OCI-LY1 (cell line): ENCODE results near the gene CDC45.

ENCODE experiments used
- H2AFZ ChIP-seq: fragments of 200-600 bp; sonication (generic), shearing (Covaris generic); 2 replicates; pipeline ENCODE4 v1.6.0; 2014; ENCODE audit warnings: antibody characterized with exemption, mild to moderate bottlenecking, low read length
- H3F3A ChIP-seq: fragments of 200-600 bp; sonication (generic), shearing (Covaris generic); 2 replicates; pipeline ENCODE4 v1.6.0; 2014; ENCODE audit warnings: mild to moderate bottlenecking, antibody characterized with exemption, low read length, moderate library complexity; ENCODE audit not compliant: insufficient read depth
- H3K27ac ChIP-seq: fragments of 200-600 bp; sonication (generic); 2 replicates; pipeline ENCODE4 v1.5.1; 2014; ENCODE audit warnings: low read length, mixed run types, mild to moderate bottlenecking, low read depth; ENCODE audit not compliant: poor library complexity, severe bottlenecking
- H3K27me3 ChIP-seq: fragments of 200-600 bp; sonication (generic); 2 replicates; pipeline ENCODE4 v1.6.0; 2014; ENCODE audit warnings: antibody characterized with exemption, mild to moderate bottlenecking, low read length, moderate library complexity; ENCODE audit not compliant: insufficient read depth
- H3K36me3 ChIP-seq: fragments of 200-600 bp; sonication (generic); 2 replicates; pipeline ENCODE4 v1.6.1; 2014; ENCODE audit warnings: mild to moderate bottlenecking, antibody characterized with exemption, low read length, moderate library complexity, mixed read lengths; ENCODE audit not compliant: insufficient read depth
- H3K4me1 ChIP-seq: fragments of 200-600 bp; sonication (generic); 2 replicates; pipeline ENCODE4 v1.5.1; 2014; ENCODE audit warnings: mild to moderate bottlenecking, low read length, moderate library complexity; ENCODE audit not compliant: insufficient read depth, severe bottlenecking
- H3K4me2 ChIP-seq: fragments of 200-600 bp; sonication (generic), shearing (Covaris generic); 2 replicates; pipeline ENCODE4 v1.6.1; 2014; ENCODE audit warnings: low read length
- H3K4me3 ChIP-seq: fragments of 200-600 bp; sonication (generic); 2 replicates; pipeline ENCODE4 v1.5.1; 2014; ENCODE audit warnings: low read length, low read depth, mild to moderate bottlenecking, mixed read lengths; ENCODE audit not compliant: poor library complexity, severe bottlenecking
- H3K79me2 ChIP-seq: fragments of 200-600 bp; shearing (Covaris generic); 2 replicates; pipeline ENCODE4 v1.6.1; 2016; ENCODE audit warnings: mixed run types, low read length, mixed read lengths; ENCODE audit not compliant: insufficient read depth
- H3K9ac ChIP-seq: fragments of 200-600 bp; sonication (generic), shearing (Covaris generic); 2 replicates; pipeline ENCODE4 v1.6.1; 2014; ENCODE audit warnings: mild to moderate bottlenecking, low read length, mixed read lengths
- H3K9me2 ChIP-seq: fragments of 200-600 bp; sonication (generic), shearing (Covaris generic); 2 replicates; pipeline ENCODE4 v1.6.1; 2014; ENCODE audit warnings: low read depth, mild to moderate bottlenecking, low read length, mixed read lengths
- H3K9me3 ChIP-seq: fragments of 200-600 bp; shearing (Covaris generic); 2 replicates; pipeline ENCODE4 v1.6.1; 2014; ENCODE audit warnings: low read length, mixed read lengths
- H4K20me1 ChIP-seq: fragments of 200-600 bp; sonication (generic), shearing (Covaris generic); 2 replicates; pipeline ENCODE4 v1.6.0; 2016; ENCODE audit warnings: mild to moderate bottlenecking, low read length; ENCODE audit not compliant: insufficient read depth
- CTCF ChIP-seq: fragments of 200-600 bp; sonication (generic), shearing (Covaris generic); IDR thresholded peaks from 2 replicates; pipeline ENCODE4 v1.5.1; 2017; ENCODE audit warnings: mild to moderate bottlenecking, antibody characterized with exemption, low read length, moderate library complexity, mixed read lengths
- EZH2 ChIP-seq: fragments of 200-600 bp; sonication (generic), shearing (Covaris generic); IDR thresholded peaks from 2 replicates; pipeline ENCODE4 v1.8.0; 2017; ENCODE audit warnings: borderline replicate concordance, mixed run types, mild to moderate bottlenecking, antibody characterized with exemption, low read length, moderate library complexity, mixed read lengths

Gene CDC45

GRCh38 chr22:19569276-19569640 is 89.5 kb downstream of the CDC45 start:
- TF ChIP-seq CTCF = no peak
- no peak for TF ChIP-seq EZH2
- H3K9me2 ChIP-seq = no peaks in the 10 kb centered on the region
- peaks cover 5% of the 10 kb centered on the region; the same call in 1 of the 2 replicates for H3K27me3 ChIP-seq
- no peaks in the 10 kb centered on the region for H4K20me1 ChIP-seq
- H3K4me1 ChIP-seq = no peaks in the 10 kb centered on the region
- no peak overlapping the region for H3K27ac ChIP-seq
- H3K9me3 ChIP-seq = no peaks in the 10 kb centered on the region
- no peak overlapping the region for H3K4me3 ChIP-seq
- no peaks in the 10 kb centered on the region for H3F3A ChIP-seq
- H3K4me2 ChIP-seq = no peak overlapping the region
- H2AFZ ChIP-seq = no peak overlapping the region
- no peak overlapping the region for H3K9ac ChIP-seq
- H3K79me2 ChIP-seq = no peaks in the 10 kb centered on the region
- no peaks in the 10 kb centered on the region for H3K36me3 ChIP-seq

DNA sequence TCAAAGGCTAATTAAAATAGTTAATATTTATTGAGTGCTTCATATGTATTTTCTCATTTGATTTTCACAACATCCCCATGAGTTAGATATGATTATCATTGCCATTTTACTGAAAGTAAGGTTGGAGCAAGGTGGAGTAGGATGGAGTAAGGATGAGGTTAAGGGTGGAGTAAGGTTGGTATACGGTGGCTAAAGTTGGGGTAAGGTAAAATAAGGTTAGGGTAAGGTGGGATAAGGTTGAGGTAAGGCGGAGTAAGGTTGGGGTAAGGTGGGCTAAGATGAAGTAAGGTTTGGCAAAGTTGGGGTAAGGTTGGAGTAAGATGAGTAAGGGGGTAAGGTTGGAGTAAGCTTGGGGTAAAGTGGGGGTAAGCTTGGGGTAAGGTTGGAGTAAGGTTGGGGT is 90.3 kb downstream of the CDC45 start:
- Histone ChIP-seq H3K4me2 (no peak overlapping the region), H3K4me1 (no peaks in the 10 kb centered on the region), H3K27ac (no peak overlapping the region), H3K9ac (no peak overlapping the region), H3K9me3 (no peaks in the 10 kb centered on the region), H3K9me2 (no peaks in the 10 kb centered on the region), H2AFZ (no peak overlapping the region), H3K79me2 (no peaks in the 10 kb centered on the region), H3K36me3 (no peaks in the 10 kb centered on the region), H3K27me3 (peaks cover 5% of the 10 kb centered on the region; the same call in 1 of the 2 replicates), H3F3A (no peaks in the 10 kb centered on the region), H4K20me1 (no peaks in the 10 kb centered on the region), H3K4me3 (no peak overlapping the region)
- no peak for TF ChIP-seq EZH2
- TF ChIP-seq CTCF = no peak
